H9 (cell line): ENCODE data around the gene UGT3A1. TPM values are rescaled to one million over a fixed set of nuclear protein-coding genes. Genes with fewer than 3 reads are reported as not detected.

Source experiments
- DNase-seq: peaks from one replicate; pipeline ENCODE4 v3.0.0-alpha.2; 2017
- H2AFZ ChIP-seq: one replicate; pipeline ENCODE4 v1.6.1; 2013; ENCODE audit warnings: mild to moderate bottlenecking, low read length, control low read depth, moderate library complexity
- H2AK5ac ChIP-seq: 2 replicates; pipeline ENCODE4 v1.6.1; 2013; ENCODE audit warnings: low read length, control low read depth, mixed read lengths; ENCODE audit not compliant: insufficient read length
- H2BK120ac ChIP-seq: one replicate; pipeline ENCODE4 v1.6.1; 2013; ENCODE audit warnings: low read depth, mild to moderate bottlenecking, low read length, control low read depth, inconsistent platforms; ENCODE audit not compliant: poor library complexity, severe bottlenecking
- H2BK12ac ChIP-seq: 2 replicates; pipeline ENCODE4 v1.6.1; 2013; ENCODE audit warnings: low read length, control low read depth, mixed read lengths, low read depth; ENCODE audit not compliant: insufficient read length
- H2BK15ac ChIP-seq: 2 replicates; pipeline ENCODE4 v1.6.1; 2013; ENCODE audit warnings: low read depth, low read length, control low read depth
- H2BK20ac ChIP-seq: one replicate; pipeline ENCODE4 v1.6.1; 2013; ENCODE audit warnings: low read depth, mild to moderate bottlenecking, low read length, control low read depth, inconsistent platforms; ENCODE audit not compliant: poor library complexity, severe bottlenecking
- H2BK5ac ChIP-seq: 2 replicates; pipeline ENCODE4 v1.6.1; 2013; ENCODE audit warnings: low read length, control low read depth, mixed read lengths; ENCODE audit not compliant: insufficient read length
- H3K14ac ChIP-seq: 2 replicates; pipeline ENCODE4 v1.6.1; 2013; ENCODE audit warnings: low read length, control low read depth; ENCODE audit not compliant: insufficient read depth
- H3K18ac ChIP-seq: 2 replicates; pipeline ENCODE4 v1.6.1; 2013; ENCODE audit warnings: low read depth, mild to moderate bottlenecking, mixed read lengths, low read length, control low read depth; ENCODE audit not compliant: insufficient read length
- H3K23ac ChIP-seq: 2 replicates; pipeline ENCODE4 v1.6.1; 2013; ENCODE audit warnings: low read length, control low read depth, mixed read lengths, low read depth; ENCODE audit not compliant: insufficient read length
- H3K23me2 ChIP-seq: 2 replicates; pipeline ENCODE4 v1.6.1; 2013; ENCODE audit warnings: low read depth, mild to moderate bottlenecking, mixed read lengths, low read length, control low read depth; ENCODE audit not compliant: insufficient read length, poor library complexity, severe bottlenecking
- H3K27ac ChIP-seq: 2 replicates; pipeline ENCODE4 v1.5.1; 2013; ENCODE audit warnings: low read length, control low read depth, mixed read lengths, low read depth; ENCODE audit not compliant: insufficient read length
- H3K27me3 ChIP-seq: 2 replicates; pipeline ENCODE4 v1.6.1; 2013; ENCODE audit warnings: low read length, control low read depth, inconsistent platforms; ENCODE audit not compliant: insufficient read depth
- H3K4ac ChIP-seq: 2 replicates; pipeline ENCODE4 v1.6.1; 2013; ENCODE audit warnings: low read depth, mild to moderate bottlenecking, control low read depth, inconsistent platforms, low read length, moderate library complexity
- H3K4me1 ChIP-seq: 2 replicates; pipeline ENCODE4 v1.6.1; 2013; ENCODE audit warnings: low read length, control low read depth, inconsistent platforms; ENCODE audit not compliant: insufficient read depth
- H3K4me2 ChIP-seq: 2 replicates; pipeline ENCODE4 v1.6.1; 2013; ENCODE audit warnings: low read length, control low read depth, mixed read lengths; ENCODE audit not compliant: insufficient read length, insufficient read depth
- H3K56ac ChIP-seq: 2 replicates; pipeline ENCODE4 v1.6.1; 2013; ENCODE audit warnings: low read depth, mild to moderate bottlenecking, mixed read lengths, low read length, control low read depth; ENCODE audit not compliant: insufficient read length
- H3K79me1 ChIP-seq: 2 replicates; pipeline ENCODE4 v1.6.1; 2013; ENCODE audit warnings: low read depth, mild to moderate bottlenecking, moderate library complexity, low read length, control low read depth, inconsistent platforms; ENCODE audit not compliant: insufficient read depth, poor library complexity, severe bottlenecking
- H3K79me2 ChIP-seq: 2 replicates; pipeline ENCODE4 v1.6.1; 2013; ENCODE audit warnings: low read length, control low read depth, inconsistent platforms; ENCODE audit not compliant: insufficient read depth
- H3K9ac ChIP-seq: 2 replicates; pipeline ENCODE4 v1.6.1; 2013; ENCODE audit warnings: low read length, control low read depth, mixed read lengths; ENCODE audit not compliant: insufficient read length; ENCODE audit errors: extremely low read depth
- H3K9me3 ChIP-seq: one replicate; pipeline ENCODE4 v1.6.1; 2013; ENCODE audit warnings: low read depth, low read length, inconsistent platforms; ENCODE audit not compliant: control insufficient read depth
- H3T11ph ChIP-seq: one replicate; pipeline ENCODE4 v1.6.1; 2013; ENCODE audit warnings: mild to moderate bottlenecking, low read length, control low read depth, inconsistent platforms
- H4K20me1 ChIP-seq: one replicate; pipeline ENCODE4 v1.6.1; 2013; ENCODE audit not compliant: control insufficient read depth, insufficient read length, insufficient read depth
- H4K5ac ChIP-seq: 2 replicates; pipeline ENCODE4 v1.6.1; 2013; ENCODE audit warnings: low read depth, mild to moderate bottlenecking, mixed read lengths, low read length, control low read depth; ENCODE audit not compliant: insufficient read length
- H4K8ac ChIP-seq: replicated peaks from 2 replicates; pipeline ENCODE4 v1.6.1; 2013; ENCODE audit warnings: low read length, control low read depth, mixed read lengths, low read depth; ENCODE audit not compliant: insufficient read length
- H4K91ac ChIP-seq: 2 replicates; pipeline ENCODE4 v1.6.1; 2013; ENCODE audit warnings: low read depth, mild to moderate bottlenecking, moderate library complexity, mixed read lengths, low read length, control low read depth; ENCODE audit not compliant: insufficient read length
- H3K27ac Mint-ChIP-seq, 3 experiments: 2 replicates in 2 of 3; 3 replicates in 1 of 3; pipeline ENCODE4 v1.8.0; 2020 to 2021; ENCODE audit warnings: mixed read lengths in 3 of 3, mild to moderate bottlenecking in 1 of 3, moderate library complexity in 1 of 3
- H3K27me3 Mint-ChIP-seq: 2 replicates; pipeline ENCODE4 v1.8.0; 2021; ENCODE audit warnings: low read depth, mild to moderate bottlenecking, moderate library complexity, mixed read lengths
- H3K36me3 Mint-ChIP-seq, 3 experiments: 2 replicates in 2 of 3; 3 replicates in 1 of 3; pipeline ENCODE4 v1.8.0; 2020 to 2021; ENCODE audit warnings: low read depth in 3 of 3, mixed read lengths in 3 of 3; ENCODE audit not compliant: insufficient read depth in 1 of 3
- H3K4me1 Mint-ChIP-seq, 2 experiments: 2 replicates each; pipeline ENCODE4 v1.8.0; 2020; ENCODE audit warnings: mixed read lengths in 2 of 2
- H3K4me3 Mint-ChIP-seq, 2 experiments: 2 replicates in 1 of 2; 3 replicates in 1 of 2; pipeline ENCODE4 v1.8.0; 2020 to 2021; ENCODE audit warnings: mild to moderate bottlenecking in 2 of 2, mixed read lengths in 2 of 2, moderate library complexity in 1 of 2
- H3K9me3 Mint-ChIP-seq, 2 experiments: 2 replicates in 1 of 2; 3 replicates in 1 of 2; pipeline ENCODE4 v1.8.0; 2020; ENCODE audit warnings: mild to moderate bottlenecking in 2 of 2, mixed read lengths in 2 of 2, moderate library complexity in 1 of 2
- WGBS: extraction: QIAGEN DNeasy Blood & Tissue Kit; methylation state at CpG from one replicate; pipeline ENCODE4 v1.1.7; 2013; ENCODE audit warnings: missing lambda C conversion rate, low lambda C conversion rate, mixed read lengths; ENCODE audit not compliant: insufficient read length; ENCODE audit errors: extremely low coverage; 5-methylcytosine and 5-hydroxymethylcytosine counted together
- total RNA-seq: library from RNA; stranded (reverse); gene quantifications from 2 replicates; pipeline ENCODE4 v1.2.1, GENCODE V29; 2021
- TF ChIP-seq, protein P1 (sequence below): fragments of 200-600 bp; sonication (generic); conservative IDR thresholded peaks from 3 replicates; pipeline ENCODE4 v1.8.0; 2021; ENCODE audit warnings: antibody characterized with exemption, mild to moderate bottlenecking

UGT3A1 gene
- total RNA-seq, 1 experiment from 2014 or later: 1.8 TPM

DNA sequence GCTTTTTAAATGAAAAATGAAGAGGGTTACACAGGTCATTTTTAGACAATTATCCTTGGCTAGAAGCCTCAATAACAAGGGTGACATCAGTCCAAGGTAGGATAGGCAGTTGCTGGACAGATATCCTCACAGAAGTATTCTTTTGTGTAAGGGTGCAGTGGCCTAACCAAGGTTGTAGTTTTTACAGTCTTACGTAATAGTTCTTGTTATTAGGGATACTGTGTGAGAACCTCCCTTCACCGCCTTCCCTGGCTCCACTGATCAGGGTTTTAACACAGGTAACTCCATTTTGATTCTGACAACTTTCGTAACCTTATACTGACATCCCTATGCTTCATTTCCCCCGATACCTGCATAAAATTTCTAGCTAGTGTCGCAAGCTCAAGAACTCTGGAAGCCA, 44.1 kb downstream of the UGT3A1 start:
- H3T11ph ChIP-seq: no peak overlapping the region
- no peak overlapping the region for H3K27ac Mint-ChIP-seq
- no peaks in the 10 kb centered on the region for H3K9me3 ChIP-seq
- no peak overlapping the region for H2AFZ ChIP-seq
- no peak overlapping the region for H3K4ac ChIP-seq
- no peak overlapping the region for H2BK120ac ChIP-seq
- peaks cover 29% of the 10 kb centered on the region for H3K27me3 Mint-ChIP-seq
- H3K79me2 ChIP-seq: no peaks in the 10 kb centered on the region
- no peak overlapping the region for H3K56ac ChIP-seq
- H3K27me3 ChIP-seq: no peaks in the 10 kb centered on the region
- H3K36me3 Mint-ChIP-seq: no peaks in the 10 kb centered on the region
- no peak overlapping the region for H2BK12ac ChIP-seq
- H3K4me3 Mint-ChIP-seq: no peak overlapping the region
- no peaks in the 10 kb centered on the region for H3K4me1 ChIP-seq
- H3K9me3 Mint-ChIP-seq: no peaks in the 10 kb centered on the region
- H4K91ac ChIP-seq: no peak overlapping the region
- no peak overlapping the region for H3K27ac ChIP-seq
- no peaks in the 10 kb centered on the region for H4K20me1 ChIP-seq
- H3K18ac ChIP-seq: no peak overlapping the region
- TF ChIP-seq, protein P1, sequence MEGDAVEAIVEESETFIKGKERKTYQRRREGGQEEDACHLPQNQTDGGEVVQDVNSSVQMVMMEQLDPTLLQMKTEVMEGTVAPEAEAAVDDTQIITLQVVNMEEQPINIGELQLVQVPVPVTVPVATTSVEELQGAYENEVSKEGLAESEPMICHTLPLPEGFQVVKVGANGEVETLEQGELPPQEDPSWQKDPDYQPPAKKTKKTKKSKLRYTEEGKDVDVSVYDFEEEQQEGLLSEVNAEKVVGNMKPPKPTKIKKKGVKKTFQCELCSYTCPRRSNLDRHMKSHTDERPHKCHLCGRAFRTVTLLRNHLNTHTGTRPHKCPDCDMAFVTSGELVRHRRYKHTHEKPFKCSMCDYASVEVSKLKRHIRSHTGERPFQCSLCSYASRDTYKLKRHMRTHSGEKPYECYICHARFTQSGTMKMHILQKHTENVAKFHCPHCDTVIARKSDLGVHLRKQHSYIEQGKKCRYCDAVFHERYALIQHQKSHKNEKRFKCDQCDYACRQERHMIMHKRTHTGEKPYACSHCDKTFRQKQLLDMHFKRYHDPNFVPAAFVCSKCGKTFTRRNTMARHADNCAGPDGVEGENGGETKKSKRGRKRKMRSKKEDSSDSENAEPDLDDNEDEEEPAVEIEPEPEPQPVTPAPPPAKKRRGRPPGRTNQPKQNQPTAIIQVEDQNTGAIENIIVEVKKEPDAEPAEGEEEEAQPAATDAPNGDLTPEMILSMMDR: no peak
- H4K5ac ChIP-seq: no peak overlapping the region
- H2AK5ac ChIP-seq: no peak overlapping the region
- no peak overlapping the region for H4K8ac ChIP-seq
- no peak overlapping the region for H3K23ac ChIP-seq
- H2BK15ac ChIP-seq: no peak overlapping the region
- H3K9ac ChIP-seq: no peak overlapping the region
- H2BK20ac ChIP-seq: no peak overlapping the region
- H3K79me1 ChIP-seq: no peaks in the 10 kb centered on the region
- H3K23me2 ChIP-seq: no peaks in the 10 kb centered on the region
- DNase-seq: no peak
- H2BK5ac ChIP-seq: no peak overlapping the region
- no peak overlapping the region for H3K4me2 ChIP-seq
- H3K4me1 Mint-ChIP-seq: peaks cover 0 to 5% of the 10 kb centered on the region in 2 experiments; a peak in 2 of 4 replicates
- H3K14ac ChIP-seq: no peak overlapping the region
- no CpG with 5 or more reads among the region's 5 CpGs for WGBS
